GM21423 (cell line): Measurements from ENCODE around the gene PTPRG.
"Not testable (repeated sequence)": the region's sequence is repeated elsewhere in the genome, so short reads cannot be mapped to it uniquely, and the experiment has no call there.

Experiments
- ATAC-seq: cut with Tn5 transposase; IDR thresholded peaks from one replicate; pipeline ENCODE4 v1.9.1; 2021; ENCODE audit warnings: mild to moderate bottlenecking, moderate library complexity; ENCODE audit not compliant: unreplicated experiment

The PTPRG gene

GRCh38 chr3:61743686-61744242 is 182.4 kb downstream of the PTPRG start:
- no peak for ATAC-seq

DNA sequence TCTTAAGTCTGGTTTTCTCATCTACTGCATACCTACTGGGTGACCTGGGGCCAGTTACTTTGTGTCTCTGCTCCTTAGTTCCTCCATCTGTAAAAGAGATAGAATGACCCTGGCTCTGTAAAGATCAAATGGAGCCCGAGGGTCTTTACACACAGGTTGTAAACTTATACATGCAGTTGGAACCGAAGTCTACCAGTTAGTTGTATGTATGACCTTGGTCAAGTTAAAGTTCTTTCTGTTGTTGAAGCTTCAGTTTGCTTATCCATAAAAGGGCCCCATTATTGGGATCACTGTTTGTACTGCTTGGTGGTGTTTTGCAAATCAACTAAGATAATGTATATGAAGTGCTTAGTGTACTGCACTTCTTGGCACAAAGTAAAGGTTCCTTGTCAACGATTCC is 186.9 kb downstream of the PTPRG start:
- no peak for ATAC-seq

DNA sequence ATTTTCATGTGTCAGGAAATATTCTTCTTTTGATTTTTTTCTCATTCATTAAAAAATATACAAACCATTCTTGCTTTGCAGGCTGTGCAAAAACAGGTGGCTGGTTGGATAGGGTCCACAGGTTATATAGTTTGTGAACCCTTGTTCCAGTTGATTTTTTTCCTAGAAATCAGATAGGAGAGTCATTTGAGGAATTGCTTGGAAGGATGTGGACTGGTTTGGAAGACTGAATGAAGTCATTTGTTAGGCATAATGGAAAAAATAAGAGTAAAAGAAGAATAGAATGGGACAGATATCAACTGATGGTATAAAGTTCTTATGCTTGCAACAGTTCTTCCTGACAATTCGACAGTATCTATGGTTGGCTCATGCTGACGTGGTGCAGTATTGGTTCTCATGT is 189.4 kb downstream of the PTPRG start:
- ATAC-seq = no peak

DNA sequence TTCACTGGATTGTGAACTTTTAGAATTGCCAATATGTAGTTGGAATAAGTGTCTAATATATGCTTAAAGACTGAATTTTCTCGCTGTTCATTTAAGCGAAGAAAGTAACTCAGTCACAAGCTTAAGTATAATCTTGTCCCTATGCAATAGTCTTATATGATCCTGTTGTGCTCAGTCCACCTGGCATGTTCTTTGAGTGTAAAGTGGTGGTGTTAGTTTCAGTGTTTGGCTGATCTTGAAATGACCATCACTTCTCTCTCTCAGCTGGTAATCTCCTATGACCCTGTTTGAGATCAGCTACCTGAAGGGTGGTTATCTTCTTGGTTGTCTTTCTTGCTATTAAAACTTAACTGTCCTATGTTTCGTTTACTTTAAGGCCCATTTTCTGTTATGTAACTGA is 197.5 kb downstream of the PTPRG start:
- no peak for ATAC-seq

- ATAC-seq = not testable (repeated sequence)
Observed at GRCh38 chr3:61760783-61761182, 199.4 kb downstream of the PTPRG start.

DNA sequence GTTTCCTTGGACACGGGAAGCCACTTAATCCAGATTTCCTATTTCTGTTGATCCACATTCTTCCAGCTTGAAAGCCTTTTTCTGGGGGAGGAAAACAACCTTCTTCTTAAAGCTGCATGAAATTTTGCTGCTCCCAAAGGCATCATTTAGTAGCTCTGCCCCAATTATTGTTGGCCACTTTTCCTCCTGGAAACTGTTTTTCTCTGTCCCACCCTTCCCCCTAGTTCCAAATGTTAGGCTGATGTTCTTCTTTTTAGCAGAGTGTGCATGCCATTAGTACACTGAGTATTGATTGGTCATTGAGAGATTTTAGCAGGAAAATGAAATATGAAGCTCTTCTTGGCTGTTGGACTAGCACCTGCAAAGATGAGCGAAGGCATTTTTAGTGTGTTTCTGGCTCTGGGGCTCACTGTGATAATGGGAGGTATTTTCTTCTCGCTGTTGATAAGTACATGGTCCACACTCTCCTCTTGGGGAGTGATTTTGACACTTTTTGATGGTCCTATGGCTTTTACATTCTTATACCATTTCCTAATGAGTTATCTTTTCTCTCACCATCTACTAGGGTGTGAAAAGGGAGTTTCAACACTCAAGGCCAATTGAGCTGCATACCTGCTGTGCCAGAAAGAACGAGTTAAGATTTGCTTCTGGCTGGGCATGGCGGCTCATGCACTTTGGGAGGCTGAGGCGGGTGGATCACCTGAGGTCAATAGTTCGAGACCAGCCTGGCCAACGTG is 200.5 kb downstream of the PTPRG start:
- ATAC-seq = no peak

GRCh38 chr3:61765157-61765876 is 203.9 kb downstream of the PTPRG start:
- no peak for ATAC-seq

DNA sequence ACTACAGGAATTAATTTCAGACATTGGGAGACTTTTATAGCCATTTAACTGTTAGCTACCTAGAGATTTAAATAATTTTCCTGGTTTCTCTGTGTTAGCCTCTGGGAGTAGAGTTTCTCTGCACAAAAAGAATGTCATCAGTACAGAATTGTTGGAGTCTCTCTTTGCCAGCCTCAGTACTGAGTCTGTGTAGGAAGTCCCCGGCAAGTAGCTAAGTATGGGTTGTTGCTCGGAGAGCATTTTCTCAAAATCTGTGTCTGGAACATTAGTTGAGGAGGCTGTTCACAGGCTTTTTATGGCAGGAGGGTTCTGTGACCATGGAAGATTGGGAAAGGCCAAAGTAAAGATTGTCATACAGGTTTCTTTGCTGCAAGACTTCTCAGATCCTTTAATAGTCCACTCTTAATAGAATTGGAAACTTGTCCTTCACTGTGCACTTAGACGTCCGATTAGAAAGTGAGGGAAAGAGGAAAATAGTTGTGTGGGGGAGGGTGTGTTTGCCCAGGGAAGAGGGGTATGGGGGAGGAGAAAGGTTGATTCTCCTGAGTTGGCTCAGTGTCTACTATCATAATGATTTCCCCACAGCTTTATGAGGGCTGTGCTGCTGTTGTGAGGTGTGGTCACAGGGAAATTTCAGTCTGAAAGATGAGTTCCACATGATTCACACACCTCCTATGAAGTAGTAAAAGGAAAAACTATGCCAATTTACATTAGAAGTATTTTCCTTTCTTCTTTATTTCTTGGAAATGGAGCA is 207.1 kb downstream of the PTPRG start:
- no peak for ATAC-seq

DNA sequence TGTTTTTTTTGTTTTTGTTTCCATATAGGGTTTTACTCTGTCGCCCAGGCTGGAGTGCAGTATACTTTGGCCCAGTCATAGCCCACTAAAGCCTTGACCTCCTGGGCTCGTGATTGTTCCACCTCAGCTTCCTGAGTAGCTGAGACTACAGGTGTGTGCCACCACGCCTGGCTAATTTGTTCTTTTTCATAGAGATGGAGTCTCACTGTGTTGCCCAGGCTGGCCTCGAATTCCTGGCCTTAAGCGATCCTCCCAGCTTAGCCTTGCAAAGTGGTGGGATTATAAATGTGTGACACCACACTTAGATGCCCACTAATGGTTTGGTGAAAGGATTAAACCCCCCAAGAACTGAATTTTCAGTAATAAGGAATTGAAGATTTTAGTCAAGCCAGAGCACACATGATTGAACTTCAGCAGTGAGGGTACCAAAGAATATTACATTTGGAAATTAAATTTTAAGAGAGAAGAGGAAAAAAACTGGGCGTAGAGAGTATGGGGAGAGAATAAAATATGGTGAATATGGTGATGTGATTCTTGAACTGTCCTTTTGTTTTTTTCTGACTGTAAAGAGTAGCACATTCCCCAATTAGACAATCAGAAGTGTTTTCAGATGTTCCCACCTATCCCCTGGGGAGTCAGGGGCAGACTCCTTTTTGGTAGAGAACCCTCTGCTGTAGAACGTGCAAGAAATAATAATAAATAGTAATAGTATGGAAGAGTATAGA is 208.1 kb downstream of the PTPRG start:
- no peak for ATAC-seq

GRCh38 chr3:61771976-61772375 is 210.6 kb downstream of the PTPRG start:
- ATAC-seq = no peak

- no peak for ATAC-seq
Observed at GRCh38 chr3:61772456-61772855, 211.1 kb downstream of the PTPRG start.

DNA sequence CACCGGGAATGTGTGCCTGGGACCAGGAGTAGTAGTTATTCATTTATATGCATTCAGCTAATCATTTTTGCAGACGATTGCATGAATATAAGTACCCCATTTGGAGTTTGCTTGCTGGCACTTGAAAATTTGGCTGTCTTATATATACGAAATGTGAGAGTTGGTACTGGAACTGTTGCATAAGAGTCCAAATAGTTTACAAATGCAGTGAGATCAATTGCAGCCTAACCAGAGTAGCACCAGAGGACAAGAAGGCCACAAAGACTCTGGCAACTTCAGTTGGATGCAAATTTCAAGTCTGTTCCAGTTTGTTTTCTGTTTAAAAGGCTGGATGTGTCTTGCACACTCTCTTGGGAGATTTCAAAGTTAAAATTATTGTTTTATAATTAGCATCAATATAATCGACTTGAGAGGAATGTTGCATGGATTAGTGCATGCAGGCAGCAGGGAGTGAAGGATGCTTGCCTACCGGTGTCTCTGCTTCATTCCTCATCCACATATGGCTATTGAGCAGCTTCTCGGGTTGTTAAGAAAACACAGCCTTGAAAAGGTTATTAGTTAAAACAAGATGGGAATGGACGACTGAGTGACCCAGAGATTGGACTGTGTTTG is 213.0 kb downstream of the PTPRG start:
- no peak for ATAC-seq

DNA sequence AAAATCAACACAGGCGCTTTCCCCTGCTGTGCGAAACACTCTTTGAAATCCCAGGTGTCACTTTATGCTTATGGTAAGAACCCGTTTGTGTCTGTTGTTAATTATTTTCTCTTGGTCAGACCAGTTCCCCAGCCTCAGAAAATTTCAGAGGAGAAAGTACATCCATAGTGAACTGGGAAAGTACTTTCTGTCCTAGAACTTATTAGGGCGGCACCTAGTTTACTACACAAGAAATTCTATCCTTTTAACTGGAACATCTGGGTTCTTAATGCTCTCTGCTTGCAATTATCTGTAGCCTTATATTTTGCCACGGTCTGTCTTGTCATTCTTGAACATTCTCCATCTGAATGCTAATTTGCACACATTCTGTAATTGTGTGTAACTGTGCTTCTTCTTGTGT is 215.0 kb downstream of the PTPRG start:
- no peak for ATAC-seq

- ATAC-seq = no peak
Observed at GRCh38 chr3:61777483-61777882, 216.1 kb downstream of the PTPRG start.

- ATAC-seq = no peak
Observed at GRCh38 chr3:61778095-61778494, 216.7 kb downstream of the PTPRG start.

- no peak for ATAC-seq
Observed at GRCh38 chr3:61780016-61780415, 218.6 kb downstream of the PTPRG start.

GRCh38 chr3:61780455-61781228 is 219.3 kb downstream of the PTPRG start:
- ATAC-seq = no peak

DNA sequence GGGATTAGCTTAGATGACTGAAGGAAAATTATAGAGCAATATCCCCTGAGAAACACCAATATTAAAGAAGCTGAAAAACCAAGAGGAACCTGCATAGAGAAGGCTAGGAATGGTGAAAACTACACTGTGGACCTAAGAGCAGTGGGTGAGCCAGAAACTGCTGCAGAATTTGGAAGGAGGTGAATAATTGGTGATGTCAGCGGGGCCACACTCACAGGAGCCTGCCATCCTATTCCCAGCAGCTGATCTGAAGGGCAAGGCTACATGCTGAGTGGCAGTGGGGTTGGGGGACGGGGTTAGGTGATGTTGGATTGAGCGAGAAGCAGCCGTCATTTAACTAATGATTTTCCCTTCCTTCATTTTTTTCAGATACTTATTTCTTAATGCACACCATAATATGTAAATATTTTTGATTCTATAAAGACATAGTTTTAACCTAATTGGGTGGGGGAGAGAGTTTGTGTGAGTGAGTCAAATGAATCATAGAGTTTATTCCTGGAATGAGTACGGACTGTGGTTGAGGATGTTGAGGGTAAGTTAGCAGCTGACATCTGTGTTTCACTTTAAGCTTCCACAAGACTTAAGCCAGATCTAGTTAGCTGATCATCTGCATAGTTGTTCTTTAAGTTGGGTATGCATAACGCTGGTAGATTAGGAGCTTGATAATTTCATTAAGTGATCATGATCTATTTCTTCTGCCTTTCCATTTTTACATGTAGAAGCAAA is 222.8 kb downstream of the PTPRG start:
- no peak for ATAC-seq
